GM12872 (cell line): ENCODE measurements around the gene TSHZ2.

ENCODE experiments used
- CTCF ChIP-seq: IDR thresholded peaks from 3 replicates; pipeline ENCODE4 v1.5.1; 2011; ENCODE audit warnings: low read depth, mild to moderate bottlenecking, low read length, moderate library complexity; ENCODE audit not compliant: insufficient read depth

TSHZ2 gene

GRCh38 chr20:52999040-52999439, 26.9 kb downstream of the TSHZ2 start:
- no peak for TF ChIP-seq CTCF

- no peak for TF ChIP-seq CTCF
Observed at GRCh38 chr20:53001498-53002301, 29.5 kb downstream of the TSHZ2 start.

- no peak for TF ChIP-seq CTCF
Observed at GRCh38 chr20:53002786-53003185, 30.6 kb downstream of the TSHZ2 start.

- TF ChIP-seq CTCF: no peak
Observed at GRCh38 chr20:53003420-53004154, 31.4 kb downstream of the TSHZ2 start.

- no peak for TF ChIP-seq CTCF
Observed at GRCh38 chr20:53004267-53004813, 32.2 kb downstream of the TSHZ2 start.

GRCh38 chr20:53009979-53010735, 38.0 kb downstream of the TSHZ2 start:
- TF ChIP-seq CTCF: no peak

GRCh38 chr20:53011640-53012039, 39.5 kb downstream of the TSHZ2 start:
- TF ChIP-seq CTCF: no peak
